Stomach (tissue), 4 donors: ENCODE data around the gene GUCY1A2.

Experiments used
- CTCF ChIP-seq, 7 experiments: fragments of 450-650 bp in 4 of 7; fragments of 200-600 bp in 3 of 7; sonication (generic) in 3 of 7; IDR thresholded peaks; one replicate each; pipeline ENCODE4 v1.5.1; 2016 to 2019; ENCODE audit warnings: antibody characterized with exemption in 7 of 7, control low read depth in 2 of 7, mild to moderate bottlenecking in 1 of 7
- POLR2A ChIP-seq, 4 donors: fragments of 450-650 bp; IDR thresholded peaks; one replicate each; pipeline ENCODE4 v1.6.1; 2016; ENCODE audit warnings: antibody characterized with exemption in 4 of 4, control low read depth in 2 of 4, mild to moderate bottlenecking in 1 of 4, moderate library complexity in 1 of 4
- POLR2AphosphoS5 ChIP-seq, 3 donors: sonication (generic); formaldehyde crosslinking; IDR thresholded peaks; one replicate each; pipeline ENCODE4 v1.6.1; 2016; ENCODE audit warnings: antibody characterized with exemption in 3 of 3

- no peak for TF ChIP-seq CTCF (IDR thresholded peaks at IDR 0.05)
- TF ChIP-seq POLR2AphosphoS5 (IDR thresholded peaks at IDR 0.05): no peak
- TF ChIP-seq POLR2A (IDR thresholded peaks at IDR 0.05): no peak
Observed at GRCh38 chr11:106670069-106670468, 348.2 kb downstream of the GUCY1A2 start.
